ENCODE data around the gene SEC16A. TPM values are rescaled to one million over a fixed set of nuclear protein-coding genes. Genes with fewer than 3 reads are reported as not detected.

The SEC16A gene
- total and polyA plus RNA-seq, 2 experiments from 2014 or later: 42.0 to 42.7 TPM

DNA sequence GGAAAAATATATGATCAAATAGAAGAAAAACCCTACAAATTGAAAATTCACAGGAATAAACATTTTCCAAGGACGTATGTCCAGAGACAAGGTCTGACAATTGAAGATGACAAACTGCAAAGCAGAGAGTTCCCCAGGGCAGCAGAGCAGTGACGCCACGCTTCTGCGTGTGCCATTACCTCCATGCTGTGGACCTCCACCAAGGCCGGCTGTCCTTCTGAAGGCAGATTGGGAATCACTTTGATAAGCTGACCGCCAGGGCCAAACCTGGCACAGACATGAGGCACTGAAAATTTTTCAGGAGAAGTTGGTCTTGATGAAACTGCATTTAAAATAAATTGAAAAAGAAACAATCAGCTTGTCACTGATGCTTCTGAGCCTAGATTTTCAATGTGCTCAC is 18.6 kb downstream of the SEC16A start:
- Histone ChIP-seq H3K27ac (no peak overlapping the region), H4K20me1 (ENCODE audit: insufficient read depth, poor library complexity, severe bottlenecking) (peaks cover 11% of the 10 kb centered on the region), H3K4me1 (ENCODE audit: insufficient read depth) (no peaks in the 10 kb centered on the region), H3K9me2 (replicated peaks; ENCODE audit: insufficient read depth) (no peaks in the 10 kb centered on the region), H3K27me3 (no peaks in the 10 kb centered on the region), H3K79me2 (peaks cover 15% of the 10 kb centered on the region), H3K4me2 (no peak overlapping the region), H3K4me3 (no peak overlapping the region), H2AFZ (no peak overlapping the region), H3K36me3 (replicated peaks; ENCODE audit: insufficient read depth, low read depth) (peaks cover 6% of the 10 kb centered on the region), H3K9me3 (ENCODE audit: low read depth) (no peaks in the 10 kb centered on the region)
- WGBS (ENCODE audit: low lambda C conversion rate, missing lambda C conversion rate): 94% methylated on average over 6 of the region's 6 CpGs
- no peak for DNase-seq (ENCODE audit: low spot score)
- TF ChIP-seq, protein P1, sequence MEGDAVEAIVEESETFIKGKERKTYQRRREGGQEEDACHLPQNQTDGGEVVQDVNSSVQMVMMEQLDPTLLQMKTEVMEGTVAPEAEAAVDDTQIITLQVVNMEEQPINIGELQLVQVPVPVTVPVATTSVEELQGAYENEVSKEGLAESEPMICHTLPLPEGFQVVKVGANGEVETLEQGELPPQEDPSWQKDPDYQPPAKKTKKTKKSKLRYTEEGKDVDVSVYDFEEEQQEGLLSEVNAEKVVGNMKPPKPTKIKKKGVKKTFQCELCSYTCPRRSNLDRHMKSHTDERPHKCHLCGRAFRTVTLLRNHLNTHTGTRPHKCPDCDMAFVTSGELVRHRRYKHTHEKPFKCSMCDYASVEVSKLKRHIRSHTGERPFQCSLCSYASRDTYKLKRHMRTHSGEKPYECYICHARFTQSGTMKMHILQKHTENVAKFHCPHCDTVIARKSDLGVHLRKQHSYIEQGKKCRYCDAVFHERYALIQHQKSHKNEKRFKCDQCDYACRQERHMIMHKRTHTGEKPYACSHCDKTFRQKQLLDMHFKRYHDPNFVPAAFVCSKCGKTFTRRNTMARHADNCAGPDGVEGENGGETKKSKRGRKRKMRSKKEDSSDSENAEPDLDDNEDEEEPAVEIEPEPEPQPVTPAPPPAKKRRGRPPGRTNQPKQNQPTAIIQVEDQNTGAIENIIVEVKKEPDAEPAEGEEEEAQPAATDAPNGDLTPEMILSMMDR (IDR thresholded peaks at IDR 0.05; ENCODE audit: poor library complexity): no peak

DNA sequence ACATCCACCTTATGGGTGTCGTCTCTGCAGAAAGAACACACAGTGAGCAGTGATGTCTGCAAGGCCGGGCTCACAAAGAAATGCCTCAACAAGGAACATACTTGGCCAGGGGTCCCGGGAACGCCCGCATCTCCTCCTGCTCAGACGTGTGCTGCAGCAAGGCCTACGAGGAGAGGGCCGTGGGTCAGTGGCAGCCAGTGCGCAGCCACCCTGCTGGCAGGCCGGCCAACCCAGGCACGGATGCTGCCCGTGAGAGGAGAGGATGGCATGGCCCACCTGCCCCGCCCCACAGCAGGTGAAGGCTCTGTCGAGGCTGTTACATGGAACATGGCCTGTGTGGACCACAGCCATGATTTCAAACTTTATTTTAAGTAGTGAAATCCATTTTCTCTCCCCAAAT is 19.3 kb downstream of the SEC16A start:
- peaks cover 6% of the 10 kb centered on the region for H3K36me3 ChIP-seq (replicated peaks; ENCODE audit: insufficient read depth, low read depth)
- peaks cover 5% of the 10 kb centered on the region for H4K20me1 ChIP-seq (ENCODE audit: insufficient read depth, poor library complexity, severe bottlenecking)
- no peaks in the 10 kb centered on the region for H3K4me1 ChIP-seq (ENCODE audit: insufficient read depth)
- H3K4me3 ChIP-seq: no peak overlapping the region
- peaks cover 15% of the 10 kb centered on the region for H3K79me2 ChIP-seq
- no peaks in the 10 kb centered on the region for H3K27me3 ChIP-seq
- H3K4me2 ChIP-seq: no peak overlapping the region
- 97% methylated on average over 14 of the region's 14 CpGs for WGBS (ENCODE audit: low lambda C conversion rate, missing lambda C conversion rate)
- no peak overlapping the region for H2AFZ ChIP-seq
- no peaks in the 10 kb centered on the region for H3K9me3 ChIP-seq (ENCODE audit: low read depth)
- TF ChIP-seq, protein P1 (IDR thresholded peaks at IDR 0.05; ENCODE audit: poor library complexity): no peak
- TF ChIP-seq EZH2 (IDR thresholded peaks at IDR 0.05; ENCODE audit: borderline replicate concordance): no peak
- no peak for TF ChIP-seq EZH2phosphoT487 (IDR thresholded peaks at IDR 0.05; ENCODE audit: low read depth, severe bottlenecking, unreplicated experiment)
- DNase-seq (ENCODE audit: low spot score): no peak
- H3K27ac ChIP-seq: no peak overlapping the region
- no peaks in the 10 kb centered on the region for H3K9me2 ChIP-seq (replicated peaks; ENCODE audit: insufficient read depth)

DNA sequence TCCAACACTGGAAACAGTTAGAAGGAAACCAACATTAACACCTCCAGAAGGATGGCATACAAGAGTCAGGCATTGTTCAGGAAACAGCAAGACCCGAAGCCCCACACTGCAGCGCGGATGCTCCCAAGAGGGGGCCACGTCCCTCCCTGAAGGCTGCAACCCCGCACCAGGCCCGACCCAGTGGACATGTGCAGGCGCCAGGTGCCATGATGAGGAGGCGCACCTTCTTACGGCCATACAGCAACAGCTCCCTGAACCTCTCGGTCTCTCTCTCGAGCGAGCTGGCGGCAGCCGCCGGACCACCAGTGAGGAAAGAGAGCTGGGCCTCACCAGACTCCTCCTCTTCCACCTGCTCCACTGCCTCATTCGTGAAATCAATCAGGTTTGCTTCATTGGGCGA is 20.2 kb downstream of the SEC16A start:
- peaks cover 6% of the 10 kb centered on the region for H3K36me3 ChIP-seq (replicated peaks; ENCODE audit: insufficient read depth, low read depth)
- H3K27ac ChIP-seq: no peak overlapping the region
- no peak overlapping the region for H3K4me2 ChIP-seq
- TF ChIP-seq, protein P1 (IDR thresholded peaks at IDR 0.05; ENCODE audit: poor library complexity): no peak
- TF ChIP-seq EZH2phosphoT487 (IDR thresholded peaks at IDR 0.05; ENCODE audit: low read depth, severe bottlenecking, unreplicated experiment) (no peak), EZH2 (IDR thresholded peaks at IDR 0.05; ENCODE audit: borderline replicate concordance) (no peak)
- over 99% methylated on average over 17 of the region's 17 CpGs for WGBS (ENCODE audit: low lambda C conversion rate, missing lambda C conversion rate)
- peaks cover 13% of the 10 kb centered on the region for H3K79me2 ChIP-seq
- no peaks in the 10 kb centered on the region for H3K9me3 ChIP-seq (ENCODE audit: low read depth)
- no peaks in the 10 kb centered on the region for H3K9me2 ChIP-seq (replicated peaks; ENCODE audit: insufficient read depth)
- no peaks in the 10 kb centered on the region for H3K4me1 ChIP-seq (ENCODE audit: insufficient read depth)
- H2AFZ ChIP-seq: no peak overlapping the region
- no peaks in the 10 kb centered on the region for H3K27me3 ChIP-seq
- H4K20me1 ChIP-seq (ENCODE audit: insufficient read depth, poor library complexity, severe bottlenecking): peaks cover 5% of the 10 kb centered on the region
- no peak for DNase-seq (ENCODE audit: low spot score)
- H3K4me3 ChIP-seq: no peak overlapping the region

DNA sequence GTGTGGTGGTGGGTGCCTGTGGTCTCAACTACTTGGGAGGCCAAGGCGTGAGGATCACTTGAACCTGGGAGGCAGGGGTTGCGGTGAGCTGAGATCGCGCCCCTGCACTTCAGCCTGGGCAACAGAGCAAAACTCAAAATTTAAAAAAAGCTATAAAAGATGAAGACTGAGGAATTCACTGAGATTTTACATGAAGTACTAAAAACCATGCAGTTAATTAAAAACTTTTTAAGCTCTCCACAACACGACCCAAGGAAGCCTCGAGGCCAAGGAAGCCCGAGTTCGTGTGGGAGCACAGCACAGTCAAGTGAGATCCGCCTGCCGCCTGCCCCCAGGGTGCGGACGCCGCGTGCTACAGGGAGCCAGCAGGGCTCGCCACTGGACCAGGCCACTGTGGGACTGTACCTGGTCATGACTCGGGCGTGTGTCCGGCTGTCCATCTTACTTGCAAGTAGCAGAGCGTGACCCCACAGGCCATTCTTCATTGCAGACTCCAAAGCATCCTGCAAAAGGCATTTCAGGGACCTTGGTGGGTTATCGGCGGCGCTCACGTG is 22.0 kb downstream of the SEC16A start:
- no peak for DNase-seq (ENCODE audit: low spot score)
- Histone ChIP-seq H3K9me2 (replicated peaks; ENCODE audit: insufficient read depth) (no peaks in the 10 kb centered on the region), H3K27ac (no peak overlapping the region), H3K4me3 (no peak overlapping the region), H3K4me1 (ENCODE audit: insufficient read depth) (no peaks in the 10 kb centered on the region), H3K27me3 (no peaks in the 10 kb centered on the region), H3K36me3 (replicated peaks; ENCODE audit: insufficient read depth, low read depth) (peaks cover 6% of the 10 kb centered on the region), H3K4me2 (no peak overlapping the region), H2AFZ (no peak overlapping the region), H3K9me3 (ENCODE audit: low read depth) (no peaks in the 10 kb centered on the region), H4K20me1 (ENCODE audit: insufficient read depth, poor library complexity, severe bottlenecking) (no peaks in the 10 kb centered on the region), H3K79me2 (peaks cover 8% of the 10 kb centered on the region)
- TF ChIP-seq EZH2phosphoT487 (IDR thresholded peaks at IDR 0.05; ENCODE audit: low read depth, severe bottlenecking, unreplicated experiment) (no peak), EZH2 (IDR thresholded peaks at IDR 0.05; ENCODE audit: borderline replicate concordance) (no peak)
- TF ChIP-seq, protein P1 (IDR thresholded peaks at IDR 0.05; ENCODE audit: poor library complexity): no peak
- 99% methylated on average over 23 of the region's 23 CpGs for WGBS (ENCODE audit: low lambda C conversion rate, missing lambda C conversion rate)
